ENCODE results near the gene HRCT1.

- no peak for TF ChIP-seq POLR2A (IDR thresholded peaks at IDR 0.05)
- TF ChIP-seq CTCF (IDR thresholded peaks at IDR 0.05): no peak
Observed at GRCh38 chr9:35937227-35937626, 31.2 kb downstream of the HRCT1 start.
